ENCODE measurements around the gene GRHL1.

The GRHL1 gene

GRCh38 chr2:9995059-9995458, 43.6 kb downstream of the GRHL1 start:
- DNase-seq = no peak

- no peak for DNase-seq
Measured at GRCh38 chr2:9996321-9996720, 44.8 kb downstream of the GRHL1 start.

GRCh38 chr2:9997936-9998335, 46.4 kb downstream of the GRHL1 start:
- no peak for DNase-seq

- no peak for DNase-seq
Measured at GRCh38 chr2:9998916-9999654, 47.6 kb downstream of the GRHL1 start.

- DNase-seq = no peak
Measured at GRCh38 chr2:9999693-10000092, 48.2 kb downstream of the GRHL1 start.

GRCh38 chr2:10000541-10000940, 49.0 kb downstream of the GRHL1 start:
- DNase-seq = no peak

- DNase-seq = no peak
Measured at GRCh38 chr2:10001586-10001985, 50.1 kb downstream of the GRHL1 start.

GRCh38 chr2:10002109-10002508, 50.6 kb downstream of the GRHL1 start:
- no peak for DNase-seq

GRCh38 chr2:10002681-10003080, 51.2 kb downstream of the GRHL1 start:
- no peak for DNase-seq

GRCh38 chr2:10003206-10004125, 52.0 kb downstream of the GRHL1 start:
- DNase-seq = no peak

GRCh38 chr2:10004401-10004800, 52.9 kb downstream of the GRHL1 start:
- DNase-seq = no peak

- DNase-seq = no peak
Measured at GRCh38 chr2:10004836-10005235, 53.3 kb downstream of the GRHL1 start.

- DNase-seq = no peak
Measured at GRCh38 chr2:10005461-10006235, 54.2 kb downstream of the GRHL1 start.

- no peak for DNase-seq
Measured at GRCh38 chr2:10006236-10007161, 55.0 kb downstream of the GRHL1 start.

GRCh38 chr2:10007435-10007834, 55.9 kb downstream of the GRHL1 start:
- DNase-seq = no peak

GRCh38 chr2:10007921-10008808, 56.7 kb downstream of the GRHL1 start:
- DNase-seq = no peak

GRCh38 chr2:10008809-10009176, 57.3 kb downstream of the GRHL1 start:
- DNase-seq = no peak

GRCh38 chr2:10009271-10009810, 57.8 kb downstream of the GRHL1 start:
- DNase-seq = no peak

- no peak for DNase-seq
Measured at GRCh38 chr2:10009811-10010781, 58.6 kb downstream of the GRHL1 start.
